Fibroblast of skin of left biceps (primary cell): Measurements from ENCODE around the gene ELP2.

Source experiments
- DNase-seq, 2 experiments: peaks; one replicate each; pipeline ENCODE4 v3.0.0-alpha.2; 2013; ENCODE audit warnings: low read depth in 2 of 2

The ELP2 gene

GRCh38 chr18:36229188-36229587 lies 99.5 kb downstream of the ELP2 start:
- no peak for DNase-seq
